ENCODE results near the gene PNLDC1.

PNLDC1 gene, protein sequence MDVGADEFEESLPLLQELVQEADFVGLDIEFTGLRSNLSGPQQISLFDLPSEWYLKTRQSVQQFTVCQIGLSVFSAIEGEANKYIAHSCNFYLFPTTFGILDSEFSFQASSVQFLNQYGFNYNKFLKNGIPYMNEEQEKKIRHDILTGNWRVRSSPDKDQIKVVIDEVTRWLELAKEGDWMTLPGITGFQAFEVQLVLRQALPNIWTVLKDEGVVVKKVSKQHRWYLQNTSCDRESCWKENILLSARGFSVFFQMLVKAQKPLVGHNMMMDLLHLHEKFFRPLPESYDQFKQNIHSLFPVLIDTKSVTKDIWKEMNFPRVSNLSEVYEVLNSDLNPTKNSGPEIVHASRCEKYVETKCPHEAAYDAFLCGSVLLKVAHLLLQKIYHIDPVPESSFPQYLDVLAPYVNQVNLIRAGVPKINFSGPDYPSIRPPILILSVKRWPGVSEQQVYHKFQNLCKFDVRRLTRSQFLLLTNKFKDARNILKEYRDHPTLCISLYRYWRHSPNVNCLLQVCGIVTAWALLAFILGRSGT

DNA sequence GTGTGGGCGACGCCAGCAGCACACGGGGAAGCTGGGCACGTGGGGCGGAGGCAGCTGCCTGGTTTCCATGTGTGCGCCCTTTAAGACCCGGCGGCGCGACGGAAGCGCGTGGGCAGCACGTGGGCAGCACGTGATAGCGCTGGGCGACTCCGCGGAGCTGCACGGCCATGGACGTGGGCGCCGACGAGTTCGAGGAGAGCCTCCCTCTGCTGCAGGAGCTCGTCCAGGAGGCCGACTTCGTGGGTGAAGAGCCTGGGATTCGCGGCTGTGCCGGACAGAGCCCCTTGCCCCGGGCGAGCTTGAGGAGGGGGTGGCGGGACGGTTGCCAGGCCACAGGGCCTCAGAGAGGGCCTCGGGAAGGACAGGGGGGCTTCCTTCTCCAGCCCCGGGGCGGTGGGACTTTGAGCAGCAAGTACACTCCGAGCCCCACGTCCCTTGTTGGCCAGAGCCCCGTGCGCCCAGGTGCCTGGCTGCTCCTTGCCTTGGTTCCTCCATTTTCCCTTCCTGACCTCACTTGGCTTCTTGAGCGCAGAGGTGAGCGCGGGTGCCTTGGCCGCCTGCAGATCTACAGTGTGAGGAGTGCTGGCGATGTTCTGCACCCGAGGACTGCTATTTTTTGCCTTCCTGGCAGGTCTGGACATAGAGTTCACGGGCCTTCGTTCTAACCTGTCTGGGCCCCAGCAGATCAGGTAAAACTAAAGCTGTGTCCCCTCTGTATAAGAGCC lies at the start of gene PNLDC1:
PNLDC1 (plus strand) TSS at position 136 of the 725 bp plus-strand sequence; CDS start at position 168, 32 bp downstream.
- DNase-seq, result no peak

DNA sequence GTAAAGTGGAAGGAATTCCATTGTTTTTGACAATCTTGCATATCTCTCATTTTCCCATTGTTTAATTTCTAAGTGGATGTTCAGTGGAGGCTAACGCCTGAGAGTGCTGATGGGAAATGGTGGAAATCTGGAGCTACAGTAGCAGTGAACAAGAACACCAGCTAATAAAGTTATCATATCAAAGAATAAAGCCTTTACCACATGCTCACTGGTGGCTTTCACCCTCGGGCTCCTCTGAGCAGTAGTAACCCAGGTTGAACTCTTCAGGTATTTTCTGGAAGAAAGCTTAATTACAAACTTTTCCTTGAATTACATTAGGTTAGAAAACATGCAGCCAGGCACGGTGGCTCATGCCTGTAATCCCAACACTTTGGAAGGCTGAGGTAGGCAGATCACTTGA lies 48.6 kb upstream of the PNLDC1 start:
- no peak for DNase-seq

DNA sequence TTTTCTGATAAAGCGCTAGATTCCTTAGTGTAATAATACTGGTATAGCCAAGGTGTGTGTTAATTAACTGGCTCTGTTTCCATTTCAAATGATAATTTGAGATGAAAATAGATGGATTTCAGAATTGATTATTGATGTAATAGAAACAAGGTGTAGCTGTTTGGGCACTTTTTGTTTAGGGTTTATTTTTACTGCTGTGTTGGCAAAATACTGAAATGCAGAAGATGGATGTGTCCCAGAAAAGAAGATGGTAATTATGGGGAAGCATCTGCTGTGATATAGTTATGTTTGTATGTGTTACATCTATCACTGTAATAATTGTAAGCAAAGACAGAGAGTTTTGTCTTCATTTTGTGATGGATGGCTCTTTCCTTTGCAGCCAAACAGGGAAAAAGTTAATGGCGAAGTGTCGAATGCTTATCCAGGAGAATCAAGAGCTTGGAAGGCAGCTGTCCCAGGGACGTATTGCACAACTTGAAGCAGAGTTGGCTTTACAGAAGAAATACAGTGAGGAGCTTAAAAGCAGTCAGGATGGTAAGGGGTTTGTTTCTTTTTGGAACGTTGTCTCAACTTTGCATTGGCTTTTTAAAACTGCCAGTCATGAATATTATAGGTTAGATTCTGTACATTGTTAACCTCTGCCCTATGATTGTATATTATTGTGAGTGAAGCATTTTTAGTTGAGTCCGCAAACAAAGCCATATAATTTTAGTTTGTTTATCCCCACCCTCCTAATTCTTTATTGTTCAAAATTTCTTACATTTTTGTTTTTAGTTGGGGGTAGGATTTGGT lies 46.8 kb upstream of the PNLDC1 start:
- DNase-seq, result no peak

DNA sequence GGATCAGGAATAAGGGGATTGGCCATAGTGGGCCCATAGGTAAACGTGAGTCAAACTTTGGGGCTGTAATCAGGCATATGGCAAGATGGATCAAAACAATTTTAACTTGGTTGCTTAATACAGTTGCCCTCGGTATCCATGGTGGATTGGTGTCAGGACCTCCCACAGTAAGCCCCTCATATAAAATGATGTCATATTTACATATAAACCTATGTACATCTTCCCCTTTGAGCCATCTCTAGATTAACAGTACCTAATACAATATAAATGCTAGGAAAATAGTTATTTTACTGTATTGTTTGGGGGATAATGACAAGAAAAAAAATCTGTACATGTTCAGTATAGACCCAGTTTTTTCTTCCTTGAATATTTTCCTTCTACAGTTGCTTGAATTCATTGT lies 45.7 kb upstream of the PNLDC1 start:
- DNase-seq, result no peak

- no peak for DNase-seq
Observed at GRCh38 chr6:159754959-159755914, 44.8 kb upstream of the PNLDC1 start.

DNA sequence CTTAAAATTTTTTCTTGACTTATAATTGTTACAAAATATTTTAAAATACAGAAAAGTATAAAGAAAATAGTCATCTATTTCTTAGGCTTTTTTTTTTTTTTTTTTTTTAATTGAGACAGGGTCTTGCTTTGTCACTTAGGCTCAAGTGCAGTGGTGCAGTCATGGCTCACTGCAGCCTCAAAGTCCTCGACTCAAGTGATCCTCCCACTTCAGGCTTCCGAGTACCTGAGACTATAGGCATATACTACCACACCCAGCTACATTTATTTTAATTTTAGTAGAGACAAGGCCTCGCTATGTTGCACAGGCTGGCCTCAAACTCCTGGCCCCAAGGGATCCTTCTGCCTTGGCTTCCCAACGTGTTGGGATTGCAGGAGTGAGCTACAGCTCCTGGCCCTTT lies 43.6 kb upstream of the PNLDC1 start:
- no peak for DNase-seq

GRCh38 chr6:159758031-159759001 lies 41.8 kb upstream of the PNLDC1 start:
- DNase-seq, result no peak

- DNase-seq, result no peak
Observed at GRCh38 chr6:159759645-159760044, 40.4 kb upstream of the PNLDC1 start.

GRCh38 chr6:159760602-159761057 lies 39.4 kb upstream of the PNLDC1 start:
- no peak for DNase-seq

DNA sequence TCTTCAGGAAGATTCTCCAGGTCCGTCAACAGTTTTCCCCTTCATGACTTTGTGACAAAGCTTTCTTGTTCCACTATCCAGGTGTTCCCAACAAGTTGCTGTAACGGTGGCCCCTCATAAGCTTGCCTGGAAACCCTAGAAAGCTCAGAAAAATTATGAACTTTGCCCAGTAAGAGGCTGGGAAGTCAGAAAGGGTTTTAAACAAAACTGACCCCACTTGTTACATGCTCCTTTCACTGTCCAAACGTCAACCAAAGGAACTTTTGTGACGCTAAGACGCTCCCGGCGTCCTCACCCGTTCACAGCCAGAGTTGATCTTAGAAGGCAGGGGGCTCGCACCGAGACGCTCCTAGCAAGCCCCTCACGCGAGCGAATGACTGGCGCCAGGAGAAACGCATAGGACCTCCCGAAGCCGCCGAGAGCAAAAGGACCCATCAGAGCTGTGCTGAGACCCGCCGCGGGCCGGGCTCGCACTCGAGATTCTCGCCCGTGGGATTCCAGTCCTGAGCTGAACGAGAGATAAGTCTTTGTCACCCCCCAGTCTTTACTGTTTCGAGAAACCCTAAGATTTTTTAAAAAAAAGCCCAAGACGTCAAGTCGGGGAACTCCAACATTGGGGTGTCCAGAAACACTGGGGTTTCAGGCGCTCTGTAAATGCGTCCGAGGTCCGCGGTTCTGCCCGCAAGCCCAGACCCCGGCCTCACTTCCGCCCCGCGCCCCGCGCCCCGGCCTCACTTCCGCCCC lies 38.8 kb upstream of the PNLDC1 start:
- DNase-seq, result no peak

DNA sequence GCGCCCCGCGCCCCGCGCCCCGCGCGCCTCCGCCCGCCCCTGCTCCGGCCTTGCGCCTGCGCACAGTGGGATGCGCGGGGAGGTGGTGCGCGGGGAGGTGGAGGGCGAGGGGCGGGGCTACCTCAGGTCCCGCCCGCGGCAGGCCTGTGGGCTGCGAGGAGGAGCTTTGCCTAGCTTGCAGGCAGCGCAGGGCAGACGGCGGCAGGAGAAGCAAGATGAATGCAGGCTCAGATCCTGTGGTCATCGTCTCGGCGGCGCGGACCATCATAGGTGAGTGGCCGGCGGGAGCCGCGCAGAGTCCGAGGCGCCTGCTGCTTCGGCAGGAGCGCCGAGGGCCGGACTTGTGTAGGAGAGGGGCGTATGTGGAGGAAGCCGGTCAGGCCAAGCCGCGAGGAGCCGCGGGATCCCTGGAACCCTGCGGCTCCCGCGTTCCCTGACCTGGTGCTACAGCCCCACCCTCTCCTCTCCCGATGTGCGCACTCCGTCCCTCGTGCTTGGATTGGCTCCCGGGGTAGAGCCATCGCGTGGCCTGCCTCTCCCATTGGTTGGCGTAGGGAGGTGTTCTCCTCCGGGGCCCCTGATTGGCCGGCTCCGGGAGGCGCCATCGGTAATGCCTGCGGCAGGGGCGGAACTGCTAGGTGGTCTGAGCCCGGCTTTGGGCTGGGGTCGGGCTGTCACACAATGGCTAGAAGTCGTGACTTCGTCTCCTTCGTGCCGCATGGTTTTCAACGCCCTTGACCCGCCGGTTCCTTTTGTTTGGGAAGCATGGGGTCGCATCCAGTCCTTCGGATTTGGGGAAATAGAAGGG lies 38.0 kb upstream of the PNLDC1 start, which contains the start of gene ACAT2:
ACAT2 (plus strand) TSS at position 173 of the 808 bp plus-strand sequence; CDS start at position 216, 43 bp downstream.
- DNase-seq, result peak; percentile 99

DNA sequence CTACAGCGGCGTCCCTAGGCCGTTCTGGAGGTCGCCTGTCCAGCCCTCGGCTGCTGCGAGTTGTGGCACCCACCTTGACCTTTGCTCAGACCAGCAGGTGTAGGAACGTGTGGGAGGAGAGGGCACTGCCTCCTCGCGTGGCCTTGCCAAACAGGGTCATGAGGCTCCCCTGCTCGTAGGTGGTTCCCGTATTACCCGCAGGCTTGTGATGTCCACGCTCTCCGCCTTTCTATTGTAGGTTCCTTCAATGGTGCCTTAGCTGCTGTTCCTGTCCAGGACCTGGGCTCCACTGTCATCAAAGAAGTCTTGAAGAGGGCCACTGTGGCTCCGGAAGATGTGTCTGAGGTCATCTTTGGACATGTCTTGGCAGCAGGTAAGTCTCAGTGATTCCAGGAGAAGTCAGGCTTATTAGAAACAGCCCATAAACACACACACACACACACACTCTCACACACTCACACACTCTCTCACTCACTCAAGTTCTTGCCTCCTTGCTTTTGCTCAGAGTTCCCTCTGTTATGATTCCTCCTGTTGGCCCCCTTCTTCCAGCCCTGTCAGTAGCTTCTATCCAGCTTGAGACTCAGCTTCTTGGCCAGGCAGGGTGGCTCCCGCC lies 37.3 kb upstream of the PNLDC1 start:
- DNase-seq, result no peak

GRCh38 chr6:159766906-159767305 lies 33.2 kb upstream of the PNLDC1 start:
- no peak for DNase-seq

- no peak for DNase-seq
Observed at GRCh38 chr6:159769470-159769869, 30.6 kb upstream of the PNLDC1 start.

DNA sequence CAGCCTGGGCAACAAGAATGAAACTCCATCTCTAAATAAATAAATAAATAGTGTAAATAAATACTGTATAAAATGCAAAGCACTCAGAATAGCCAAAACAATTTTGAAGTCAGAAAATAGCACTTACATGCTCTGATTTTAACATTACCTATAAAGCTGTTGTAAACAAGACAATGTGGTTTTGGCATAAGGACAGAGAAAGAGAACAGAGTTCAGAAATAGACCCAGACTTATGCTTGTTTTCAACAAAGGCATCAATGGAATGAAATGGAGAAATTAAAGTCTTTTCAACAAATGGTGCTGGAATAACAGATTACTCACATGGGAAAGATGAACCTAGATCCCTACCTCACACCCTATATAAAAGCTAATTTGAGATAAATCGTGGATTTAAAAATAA lies 27.9 kb upstream of the PNLDC1 start:
- no peak for DNase-seq

GRCh38 chr6:159777240-159777904 lies 22.7 kb upstream of the PNLDC1 start:
- DNase-seq, result no peak

- no peak for DNase-seq
Observed at GRCh38 chr6:159778131-159778530, 21.9 kb upstream of the PNLDC1 start.

Data from NCI-H1105 treated with DMSO at 0.1 percent for 48 hours (cell line).